DND-41 (cell line): Measurements from ENCODE around the gene ZC3H4.

Source experiments
- ATAC-seq: fragments of 200-7000 bp; cut with Tn5 transposase; 3 replicates; pipeline ENCODE4 v1.9.1; 2021; ENCODE audit warnings: low read depth; ENCODE audit not compliant: insufficient read depth
- DNase-seq: peaks from one replicate; pipeline ENCODE4 v3.0.0-alpha.2; 2020
- H2AFZ ChIP-seq: 2 replicates; pipeline ENCODE4 v1.6.0; 2012; ENCODE audit warnings: low read depth, low read length
- H3K27ac ChIP-seq: 2 replicates; pipeline ENCODE4 v1.5.1; 2012; ENCODE audit warnings: low read length, inconsistent platforms
- H3K27me3 ChIP-seq: fragments of 200-600 bp; sonication (generic); 2 replicates; pipeline ENCODE4 v1.6.0; 2012; ENCODE audit warnings: low read length, mild to moderate bottlenecking, inconsistent platforms; ENCODE audit not compliant: insufficient read depth, poor library complexity
- H3K36me3 ChIP-seq: 2 replicates; pipeline ENCODE4 v1.5.1; 2012; ENCODE audit warnings: low read length, inconsistent platforms; ENCODE audit not compliant: insufficient read depth
- H3K4me1 ChIP-seq: 2 replicates; pipeline ENCODE4 v1.5.1; 2012; ENCODE audit warnings: mild to moderate bottlenecking, low read length; ENCODE audit not compliant: insufficient read depth
- H3K4me2 ChIP-seq: 2 replicates; pipeline ENCODE4 v1.6.0; 2012; ENCODE audit warnings: mild to moderate bottlenecking, moderate library complexity, low read length, inconsistent platforms; ENCODE audit not compliant: insufficient read depth
- H3K4me3 ChIP-seq, 2 experiments: fragments of 200-600 bp in 1 of 2; shearing (Covaris generic) in 1 of 2; 2 replicates each; pipeline ENCODE4 v1.5.1; 2012 to 2016; ENCODE audit warnings: inconsistent platforms in 2 of 2, low read length in 2 of 2, mild to moderate bottlenecking in 2 of 2, low read depth in 1 of 2, moderate library complexity in 1 of 2
- H3K79me2 ChIP-seq: 2 replicates; pipeline ENCODE4 v1.6.0; 2012; ENCODE audit warnings: low read length, inconsistent platforms; ENCODE audit not compliant: insufficient read depth
- H3K9ac ChIP-seq: 2 replicates; pipeline ENCODE4 v1.6.0; 2012; ENCODE audit warnings: low read depth, mild to moderate bottlenecking, inconsistent platforms, low read length, moderate library complexity
- H3K9me3 ChIP-seq: 2 replicates; pipeline ENCODE4 v1.5.1; 2012; ENCODE audit warnings: low read length, moderate library complexity, mild to moderate bottlenecking, inconsistent platforms; ENCODE audit not compliant: insufficient read depth, severe bottlenecking
- H4K20me1 ChIP-seq: 2 replicates; pipeline ENCODE4 v1.6.0; 2012; ENCODE audit warnings: low read length; ENCODE audit not compliant: insufficient read depth
- CTCF ChIP-seq: IDR thresholded peaks from 2 replicates; pipeline ENCODE4 v1.5.1; 2012; ENCODE audit warnings: borderline replicate concordance, low read length, moderate library complexity, mild to moderate bottlenecking; ENCODE audit not compliant: poor library complexity, severe bottlenecking; ENCODE audit errors: extremely low read depth
- EZH2 ChIP-seq: IDR thresholded peaks from 3 replicates; pipeline ENCODE4 v1.6.1; 2012; ENCODE audit warnings: borderline replicate concordance, low read depth, mild to moderate bottlenecking, moderate library complexity, low read length, inconsistent platforms; ENCODE audit not compliant: severe bottlenecking

Gene ZC3H4

GRCh38 chr19:47066376-47067214, 47.0 kb downstream of the ZC3H4 start:
- ATAC-seq (no peak), DNase-seq (no peak)
- H3K9me3 ChIP-seq, result no peaks in the 10 kb centered on the region
- no peaks in the 10 kb centered on the region for H3K27me3 ChIP-seq
- H3K79me2 ChIP-seq, result peaks cover 1% of the 10 kb centered on the region; the same call in 1 of the 2 replicates
- H3K4me2 ChIP-seq, result no peak overlapping the region
- no peak for TF ChIP-seq EZH2
- TF ChIP-seq CTCF, result no peak
- no peak overlapping the region for H3K9ac ChIP-seq
- no peak overlapping the region for H2AFZ ChIP-seq
- H4K20me1 ChIP-seq, result peaks cover 62% of the 10 kb centered on the region
- H3K27ac ChIP-seq, result no peak overlapping the region
- no peak overlapping the region for H3K4me3 ChIP-seq
- no peaks in the 10 kb centered on the region for H3K4me1 ChIP-seq
- H3K36me3 ChIP-seq, result peaks cover 76% of the 10 kb centered on the region

- ATAC-seq, result no peak
- H3K36me3 ChIP-seq, result peaks cover 63% of the 10 kb centered on the region
- peaks cover 55% of the 10 kb centered on the region for H4K20me1 ChIP-seq
Observed at GRCh38 chr19:47065242-47065641, 48.3 kb downstream of the ZC3H4 start.

GRCh38 chr19:47063874-47064273, 49.7 kb downstream of the ZC3H4 start:
- Histone ChIP-seq H3K27ac (no peak overlapping the region; the same call in 1 of the 2 replicates), H2AFZ (no peak overlapping the region), H3K27me3 (no peaks in the 10 kb centered on the region), H3K9ac (no peak overlapping the region), H3K9me3 (no peaks in the 10 kb centered on the region), H3K4me3 (no peak overlapping the region), H3K4me1 (no peaks in the 10 kb centered on the region), H4K20me1 (peaks cover 42% of the 10 kb centered on the region), H3K36me3 (peaks cover 49% of the 10 kb centered on the region), H3K79me2 (no peaks in the 10 kb centered on the region), H3K4me2 (no peak overlapping the region)
- DNase-seq (no peak), ATAC-seq (no peak)
- TF ChIP-seq EZH2, result no peak
- no peak for TF ChIP-seq CTCF

More at GRCh38 chr19:47065242-47065641, 48.3 kb downstream of the ZC3H4 start:
- H3K9me3 ChIP-seq, result no peaks in the 10 kb centered on the region
- no peak for DNase-seq
- TF ChIP-seq EZH2 (no peak), CTCF (no peak)
- H3K27ac ChIP-seq, result no peak overlapping the region
- no peak overlapping the region for H3K9ac ChIP-seq
- no peak overlapping the region for H3K4me3 ChIP-seq
- no peaks in the 10 kb centered on the region for H3K79me2 ChIP-seq
- H2AFZ ChIP-seq, result no peak overlapping the region
- no peaks in the 10 kb centered on the region for H3K4me1 ChIP-seq
- no peaks in the 10 kb centered on the region for H3K27me3 ChIP-seq
- no peak overlapping the region for H3K4me2 ChIP-seq
